Measurements from ENCODE around the gene TRABD2B. TPM values are rescaled to one million over a fixed set of nuclear protein-coding genes. Genes with fewer than 3 reads are reported as not detected.

Gene TRABD2B
- total and polyA plus RNA-seq, 2 of the 13 experiments (the other 11 are each of a cell fraction or from before 2014, with no cell fraction given), result 0.04 TPM; not detected in 1

DNA sequence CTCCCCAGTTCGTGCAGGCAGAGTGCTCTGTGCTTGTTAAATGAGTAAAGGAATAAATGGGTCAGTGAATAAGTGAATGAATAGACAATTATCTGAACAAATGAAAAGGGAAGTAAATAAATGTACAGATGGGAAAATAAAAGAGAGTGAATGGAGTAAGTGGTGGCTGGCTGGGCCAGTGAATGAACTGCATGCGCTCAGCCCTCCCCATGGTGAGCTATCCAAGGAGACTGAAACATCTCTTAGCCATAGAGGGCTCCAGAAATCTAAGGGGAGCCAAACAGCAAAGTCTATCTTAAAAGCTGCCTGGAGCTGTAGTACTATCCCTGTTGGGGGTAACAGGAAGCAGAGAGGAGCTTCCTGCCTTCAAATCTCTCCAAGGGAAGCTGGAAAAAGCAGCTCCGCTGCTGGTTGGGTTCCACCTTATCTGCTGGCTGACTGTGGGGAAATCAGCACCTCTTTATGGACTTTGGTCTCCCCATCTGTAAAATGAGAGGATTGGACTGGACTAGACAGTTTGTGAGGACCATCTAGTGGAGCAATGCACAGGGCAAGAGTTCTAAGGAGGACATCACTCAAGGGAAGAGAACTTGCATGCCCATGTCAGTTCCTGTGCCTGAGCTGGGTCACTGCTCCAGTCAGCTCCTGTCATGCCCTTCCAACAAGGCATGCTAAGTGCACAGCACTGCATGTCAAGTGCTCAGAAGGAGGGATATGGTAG, 77.9 kb downstream of the TRABD2B start (continued):
- TF ChIP-seq, protein P1, sequence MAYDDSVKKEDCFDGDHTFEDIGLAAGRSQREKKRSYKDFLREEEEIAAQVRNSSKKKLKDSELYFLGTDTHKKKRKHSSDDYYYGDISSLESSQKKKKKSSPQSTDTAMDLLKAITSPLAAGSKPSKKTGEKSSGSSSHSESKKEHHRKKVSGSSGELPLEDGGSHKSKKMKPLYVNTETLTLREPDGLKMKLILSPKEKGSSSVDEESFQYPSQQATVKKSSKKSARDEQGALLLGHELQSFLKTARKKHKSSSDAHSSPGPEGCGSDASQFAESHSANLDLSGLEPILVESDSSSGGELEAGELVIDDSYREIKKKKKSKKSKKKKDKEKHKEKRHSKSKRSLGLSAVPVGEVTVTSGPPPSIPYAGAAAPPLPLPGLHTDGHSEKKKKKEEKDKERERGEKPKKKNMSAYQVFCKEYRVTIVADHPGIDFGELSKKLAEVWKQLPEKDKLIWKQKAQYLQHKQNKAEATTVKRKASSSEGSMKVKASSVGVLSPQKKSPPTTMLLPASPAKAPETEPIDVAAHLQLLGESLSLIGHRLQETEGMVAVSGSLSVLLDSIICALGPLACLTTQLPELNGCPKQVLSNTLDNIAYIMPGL (CRISPR knock-in tag; IDR thresholded peaks at IDR 0.05; ENCODE audit: borderline replicate concordance in 1 of 2, low read depth in 1 of 2), result peak in 1 of 2 experiments; percentile 32; a peak in 1 of 4 replicates
- peak; percentile 29; the same call in 1 of the 2 replicates for TF ChIP-seq RAD21 (CRISPR knock-in tag; IDR thresholded peaks at IDR 0.05)
- TF ChIP-seq, protein P2, sequence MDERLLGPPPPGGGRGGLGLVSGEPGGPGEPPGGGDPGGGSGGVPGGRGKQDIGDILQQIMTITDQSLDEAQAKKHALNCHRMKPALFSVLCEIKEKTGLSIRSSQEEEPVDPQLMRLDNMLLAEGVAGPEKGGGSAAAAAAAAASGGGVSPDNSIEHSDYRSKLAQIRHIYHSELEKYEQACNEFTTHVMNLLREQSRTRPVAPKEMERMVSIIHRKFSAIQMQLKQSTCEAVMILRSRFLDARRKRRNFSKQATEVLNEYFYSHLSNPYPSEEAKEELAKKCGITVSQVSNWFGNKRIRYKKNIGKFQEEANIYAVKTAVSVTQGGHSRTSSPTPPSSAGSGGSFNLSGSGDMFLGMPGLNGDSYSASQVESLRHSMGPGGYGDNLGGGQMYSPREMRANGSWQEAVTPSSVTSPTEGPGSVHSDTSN (CRISPR knock-in tag; IDR thresholded peaks at IDR 0.05), result no peak
- TF ChIP-seq EZH2 (conservative IDR thresholded peaks at IDR 0.05; ENCODE audit: low read depth, low read length), result no peak
- TF ChIP-seq ZFP1 (CRISPR knock-in tag; IDR thresholded peaks at IDR 0.05), result no peak
- no peak for TF ChIP-seq TCF7 (IDR thresholded peaks at IDR 0.05; ENCODE audit: low read depth)
- TF ChIP-seq, protein P3, sequence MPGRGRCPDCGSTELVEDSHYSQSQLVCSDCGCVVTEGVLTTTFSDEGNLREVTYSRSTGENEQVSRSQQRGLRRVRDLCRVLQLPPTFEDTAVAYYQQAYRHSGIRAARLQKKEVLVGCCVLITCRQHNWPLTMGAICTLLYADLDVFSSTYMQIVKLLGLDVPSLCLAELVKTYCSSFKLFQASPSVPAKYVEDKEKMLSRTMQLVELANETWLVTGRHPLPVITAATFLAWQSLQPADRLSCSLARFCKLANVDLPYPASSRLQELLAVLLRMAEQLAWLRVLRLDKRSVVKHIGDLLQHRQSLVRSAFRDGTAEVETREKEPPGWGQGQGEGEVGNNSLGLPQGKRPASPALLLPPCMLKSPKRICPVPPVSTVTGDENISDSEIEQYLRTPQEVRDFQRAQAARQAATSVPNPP (CRISPR knock-in tag; IDR thresholded peaks at IDR 0.05), result no peak
- no peak for TF ChIP-seq ZNF333 (CRISPR knock-in tag; IDR thresholded peaks at IDR 0.05; ENCODE audit: borderline replicate concordance)
- no peak for TF ChIP-seq SP1 (IDR thresholded peaks at IDR 0.05)
- TF ChIP-seq SP1 (CRISPR knock-in tag; IDR thresholded peaks at IDR 0.05), result no peak
- no peak for TF ChIP-seq ZNF484 (CRISPR knock-in tag; IDR thresholded peaks at IDR 0.05; ENCODE audit: borderline replicate concordance, low read depth)
- TF ChIP-seq, protein P4, sequence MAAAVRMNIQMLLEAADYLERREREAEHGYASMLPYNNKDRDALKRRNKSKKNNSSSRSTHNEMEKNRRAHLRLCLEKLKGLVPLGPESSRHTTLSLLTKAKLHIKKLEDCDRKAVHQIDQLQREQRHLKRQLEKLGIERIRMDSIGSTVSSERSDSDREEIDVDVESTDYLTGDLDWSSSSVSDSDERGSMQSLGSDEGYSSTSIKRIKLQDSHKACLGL (CRISPR knock-in tag; IDR thresholded peaks at IDR 0.05), result no peak
- TF ChIP-seq HOXA5 (CRISPR knock-in tag; IDR thresholded peaks at IDR 0.05), result no peak
- TF ChIP-seq ZBTB21 (CRISPR knock-in tag; IDR thresholded peaks at IDR 0.05), result no peak
- TF ChIP-seq SIX1 (CRISPR knock-in tag; IDR thresholded peaks at IDR 0.05; ENCODE audit: borderline replicate concordance), result 0 out of 2 replicates have a peak, but pooled peaks have one; percentile 50
- no peak for TF ChIP-seq ZNF160 (CRISPR knock-in tag; IDR thresholded peaks at IDR 0.05)
- no peak for TF ChIP-seq ATF7-NPFF (CRISPR knock-in tag; IDR thresholded peaks at IDR 0.05; ENCODE audit: low read depth)
- TF ChIP-seq, protein P5, sequence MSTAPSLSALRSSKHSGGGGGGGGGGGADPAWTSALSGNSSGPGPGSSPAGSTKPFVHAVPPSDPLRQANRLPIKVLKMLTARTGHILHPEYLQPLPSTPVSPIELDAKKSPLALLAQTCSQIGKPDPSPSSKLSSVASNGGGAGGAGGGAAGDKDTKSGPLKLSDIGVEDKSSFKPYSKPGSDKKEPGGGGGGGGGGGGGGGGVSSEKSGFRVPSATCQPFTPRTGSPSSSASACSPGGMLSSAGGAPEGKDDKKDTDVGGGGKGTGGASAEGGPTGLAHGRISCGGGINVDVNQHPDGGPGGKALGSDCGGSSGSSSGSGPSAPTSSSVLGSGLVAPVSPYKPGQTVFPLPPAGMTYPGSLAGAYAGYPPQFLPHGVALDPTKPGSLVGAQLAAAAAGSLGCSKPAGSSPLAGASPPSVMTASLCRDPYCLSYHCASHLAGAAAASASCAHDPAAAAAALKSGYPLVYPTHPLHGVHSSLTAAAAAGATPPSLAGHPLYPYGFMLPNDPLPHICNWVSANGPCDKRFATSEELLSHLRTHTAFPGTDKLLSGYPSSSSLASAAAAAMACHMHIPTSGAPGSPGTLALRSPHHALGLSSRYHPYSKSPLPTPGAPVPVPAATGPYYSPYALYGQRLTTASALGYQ (CRISPR knock-in tag; IDR thresholded peaks at IDR 0.05), result peak; percentile 36; the same call in 1 of the 2 replicates
- TF ChIP-seq NR2F1 (CRISPR knock-in tag; IDR thresholded peaks at IDR 0.05), result no peak
- peak; percentile 63; the same call in 1 of the 2 replicates for TF ChIP-seq PHF21A (CRISPR knock-in tag; IDR thresholded peaks at IDR 0.05)
- TF ChIP-seq, protein P6, sequence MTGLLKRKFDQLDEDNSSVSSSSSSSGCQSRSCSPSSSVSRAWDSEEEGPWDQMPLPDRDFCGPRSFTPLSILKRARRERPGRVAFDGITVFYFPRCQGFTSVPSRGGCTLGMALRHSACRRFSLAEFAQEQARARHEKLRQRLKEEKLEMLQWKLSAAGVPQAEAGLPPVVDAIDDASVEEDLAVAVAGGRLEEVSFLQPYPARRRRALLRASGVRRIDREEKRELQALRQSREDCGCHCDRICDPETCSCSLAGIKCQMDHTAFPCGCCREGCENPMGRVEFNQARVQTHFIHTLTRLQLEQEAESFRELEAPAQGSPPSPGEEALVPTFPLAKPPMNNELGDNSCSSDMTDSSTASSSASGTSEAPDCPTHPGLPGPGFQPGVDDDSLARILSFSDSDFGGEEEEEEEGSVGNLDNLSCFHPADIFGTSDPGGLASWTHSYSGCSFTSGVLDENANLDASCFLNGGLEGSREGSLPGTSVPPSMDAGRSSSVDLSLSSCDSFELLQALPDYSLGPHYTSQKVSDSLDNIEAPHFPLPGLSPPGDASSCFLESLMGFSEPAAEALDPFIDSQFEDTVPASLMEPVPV (CRISPR knock-in tag; IDR thresholded peaks at IDR 0.05), result no peak; the same call in 1 of the 2 replicates
